ENCODE results near the gene CIITA.

DNA sequence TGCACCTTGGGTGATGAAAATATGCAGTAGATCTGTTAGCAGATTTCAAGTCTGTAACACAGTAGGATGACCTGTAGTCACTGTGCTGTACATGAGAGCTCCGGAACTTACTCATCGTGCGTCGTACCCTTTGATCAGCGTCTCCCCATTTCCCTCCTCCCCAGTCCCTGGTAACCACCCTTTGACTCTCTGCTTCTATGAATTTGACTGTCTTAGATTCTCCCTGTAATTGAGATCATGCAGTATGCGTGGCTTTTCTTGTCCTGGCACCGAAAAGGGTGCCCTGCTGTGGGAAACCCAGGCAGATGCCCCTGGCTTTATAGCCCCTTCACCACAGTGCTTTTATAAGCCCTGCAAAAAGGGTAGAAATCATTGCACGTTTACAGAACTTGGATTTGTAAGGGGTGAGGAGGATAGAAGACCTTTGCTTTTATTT lies 87.9 kb downstream of the CIITA start:
- TF ChIP-seq, protein P1, sequence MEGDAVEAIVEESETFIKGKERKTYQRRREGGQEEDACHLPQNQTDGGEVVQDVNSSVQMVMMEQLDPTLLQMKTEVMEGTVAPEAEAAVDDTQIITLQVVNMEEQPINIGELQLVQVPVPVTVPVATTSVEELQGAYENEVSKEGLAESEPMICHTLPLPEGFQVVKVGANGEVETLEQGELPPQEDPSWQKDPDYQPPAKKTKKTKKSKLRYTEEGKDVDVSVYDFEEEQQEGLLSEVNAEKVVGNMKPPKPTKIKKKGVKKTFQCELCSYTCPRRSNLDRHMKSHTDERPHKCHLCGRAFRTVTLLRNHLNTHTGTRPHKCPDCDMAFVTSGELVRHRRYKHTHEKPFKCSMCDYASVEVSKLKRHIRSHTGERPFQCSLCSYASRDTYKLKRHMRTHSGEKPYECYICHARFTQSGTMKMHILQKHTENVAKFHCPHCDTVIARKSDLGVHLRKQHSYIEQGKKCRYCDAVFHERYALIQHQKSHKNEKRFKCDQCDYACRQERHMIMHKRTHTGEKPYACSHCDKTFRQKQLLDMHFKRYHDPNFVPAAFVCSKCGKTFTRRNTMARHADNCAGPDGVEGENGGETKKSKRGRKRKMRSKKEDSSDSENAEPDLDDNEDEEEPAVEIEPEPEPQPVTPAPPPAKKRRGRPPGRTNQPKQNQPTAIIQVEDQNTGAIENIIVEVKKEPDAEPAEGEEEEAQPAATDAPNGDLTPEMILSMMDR (IDR thresholded peaks at IDR 0.05): no peak
- TF ChIP-seq POLR2A (IDR thresholded peaks at IDR 0.05): no peak

Data from Peyer's patch (tissue), 4 donors.